OCI-LY3 (cell line): ENCODE data around the gene RIMOC1.

Experiments used
- H2AFZ ChIP-seq: fragments of 200-600, 300-600 bp; shearing (Covaris generic); 2 replicates; pipeline ENCODE4 v1.6.0; 2014; ENCODE audit warnings: antibody characterized with exemption, low read depth, low read length
- H3K27ac ChIP-seq: fragments of 200-600, 300-600 bp; sonication (generic); 2 replicates; pipeline ENCODE4 v1.5.1; 2014; ENCODE audit warnings: mild to moderate bottlenecking, low read length, moderate library complexity, mixed read lengths
- H3K27me3 ChIP-seq: fragments of 200-600, 300-600 bp; sonication (generic); 2 replicates; pipeline ENCODE4 v1.6.1; 2014; ENCODE audit warnings: low read depth, low read length, mixed read lengths
- H3K36me3 ChIP-seq: fragments of 200-600, 300-600 bp; sonication (generic); replicated peaks from 2 replicates; pipeline ENCODE3; 2014; ENCODE audit warnings: low read depth, low read length, mixed read lengths
- H3K4me1 ChIP-seq: fragments of 300-600, 200-600 bp; sonication (generic); 2 replicates; pipeline ENCODE4 v1.6.1; 2014; ENCODE audit warnings: low read length, mixed read lengths
- H3K4me2 ChIP-seq: fragments of 200-600, 300-600 bp; sonication (generic); 2 replicates; pipeline ENCODE4 v1.6.1; 2014; ENCODE audit warnings: low read length, mixed read lengths
- H3K4me3 ChIP-seq: fragments of 300-600, 200-600 bp; sonication (generic); 2 replicates; pipeline ENCODE4 v1.5.1; 2014; ENCODE audit warnings: antibody characterized with exemption, mild to moderate bottlenecking, low read length, moderate library complexity
- H3K79me2 ChIP-seq: fragments of 300-600, 200-600 bp; shearing (Covaris generic); 2 replicates; pipeline ENCODE4 v1.6.1; 2014; ENCODE audit warnings: mild to moderate bottlenecking, low read length, mixed read lengths
- H3K9ac ChIP-seq: fragments of 300-600, 200-600 bp; shearing (Covaris generic); 2 replicates; pipeline ENCODE4 v1.6.0; 2014; ENCODE audit warnings: mild to moderate bottlenecking, low read length, moderate library complexity
- H3K9me3 ChIP-seq: fragments of 200-600, 300-600 bp; shearing (Covaris generic); 2 replicates; pipeline ENCODE4 v1.6.1; 2014; ENCODE audit warnings: low read length, mixed read lengths; ENCODE audit not compliant: insufficient read depth
- H4K20me1 ChIP-seq: fragments of 200-600, 300-600 bp; sonication (generic); 2 replicates; pipeline ENCODE4 v1.6.1; 2016; ENCODE audit warnings: low read length, mixed read lengths; ENCODE audit not compliant: insufficient read depth
- CTCF ChIP-seq: fragments of 200-600, 300-600 bp; sonication (generic); IDR thresholded peaks from 2 replicates; pipeline ENCODE4 v1.5.1; 2014; ENCODE audit warnings: antibody characterized with exemption, low read length, low read depth
- EZH2phosphoT487 ChIP-seq: fragments of 200-600 bp; shearing (Covaris generic); IDR thresholded peaks from 2 replicates; pipeline ENCODE4 v1.6.1; 2018; ENCODE audit warnings: antibody characterized with exemption, mixed run types, low read depth

RIMOC1 gene

GRCh38 chr5:41891066-41891707 lies 13.0 kb upstream of the RIMOC1 start:
- no peak overlapping the region for H3K4me3 ChIP-seq
- H3K27ac ChIP-seq, result no peak overlapping the region
- H3K9me3 ChIP-seq, result no peaks in the 10 kb centered on the region
- H3K4me2 ChIP-seq, result no peak overlapping the region
- no peak overlapping the region for H2AFZ ChIP-seq
- no peaks in the 10 kb centered on the region for H3K79me2 ChIP-seq
- no peaks in the 10 kb centered on the region for H4K20me1 ChIP-seq
- no peak overlapping the region for H3K9ac ChIP-seq
- H3K27me3 ChIP-seq, result no peaks in the 10 kb centered on the region
- H3K36me3 ChIP-seq, result no peaks in the 10 kb centered on the region
- H3K4me1 ChIP-seq, result no peaks in the 10 kb centered on the region
- no peak for TF ChIP-seq EZH2phosphoT487

- Histone ChIP-seq H3K4me3 (no peak overlapping the region), H3K9ac (no peak overlapping the region), H3K4me1 (no peaks in the 10 kb centered on the region), H3K27ac (no peak overlapping the region), H3K4me2 (no peak overlapping the region), H4K20me1 (no peaks in the 10 kb centered on the region), H3K9me3 (no peaks in the 10 kb centered on the region), H2AFZ (no peak overlapping the region), H3K36me3 (no peaks in the 10 kb centered on the region), H3K79me2 (no peaks in the 10 kb centered on the region), H3K27me3 (no peaks in the 10 kb centered on the region)
- no peak for TF ChIP-seq EZH2phosphoT487
These were observed 12.1 kb upstream of the RIMOC1 start for GRCh38 chr5:41892031-41892430.

- H3K79me2 ChIP-seq, result no peaks in the 10 kb centered on the region
- H2AFZ ChIP-seq, result no peak overlapping the region
- no peaks in the 10 kb centered on the region for H3K9me3 ChIP-seq
- H3K9ac ChIP-seq, result no peak overlapping the region
- no peaks in the 10 kb centered on the region for H3K36me3 ChIP-seq
- no peaks in the 10 kb centered on the region for H3K4me1 ChIP-seq
- H3K4me2 ChIP-seq, result no peak overlapping the region
- H3K27me3 ChIP-seq, result no peaks in the 10 kb centered on the region
- TF ChIP-seq EZH2phosphoT487 (no peak), CTCF (no peak)
- H3K27ac ChIP-seq, result no peak overlapping the region
- no peak overlapping the region for H3K4me3 ChIP-seq
- no peaks in the 10 kb centered on the region for H4K20me1 ChIP-seq
These were observed 10.9 kb upstream of the RIMOC1 start for GRCh38 chr5:41893074-41893851.

GRCh38 chr5:41896230-41896629 lies 7.9 kb upstream of the RIMOC1 start:
- Histone ChIP-seq H3K79me2 (no peaks in the 10 kb centered on the region), H3K36me3 (no peaks in the 10 kb centered on the region), H4K20me1 (no peaks in the 10 kb centered on the region), H3K9me3 (no peaks in the 10 kb centered on the region), H3K4me1 (no peaks in the 10 kb centered on the region), H3K27me3 (no peaks in the 10 kb centered on the region), H3K4me3 (no peak overlapping the region), H3K9ac (no peak overlapping the region), H3K27ac (no peak overlapping the region), H2AFZ (no peak overlapping the region), H3K4me2 (no peak overlapping the region)
- TF ChIP-seq CTCF (no peak), EZH2phosphoT487 (no peak)

- TF ChIP-seq CTCF (no peak), EZH2phosphoT487 (no peak)
These were observed 707 bp upstream of the RIMOC1 start for GRCh38 chr5:41903382-41903891.

More at GRCh38 chr5:41903382-41903891, 707 bp upstream of the RIMOC1 start:
- H3K9me3 ChIP-seq, result no peaks in the 10 kb centered on the region
- H3K9ac ChIP-seq, result peak overlapping the region; percentile 55
- H3K36me3 ChIP-seq, result no peaks in the 10 kb centered on the region
- peaks cover 28% of the 10 kb centered on the region for H3K79me2 ChIP-seq
- H3K4me1 ChIP-seq, result peaks cover 11% of the 10 kb centered on the region
- H3K27me3 ChIP-seq, result no peaks in the 10 kb centered on the region
- no peak overlapping the region for H3K27ac ChIP-seq
- H3K4me2 ChIP-seq, result peak overlapping the region; percentile 90
- H4K20me1 ChIP-seq, result no peaks in the 10 kb centered on the region
- peak overlapping the region; percentile 30; the same call in 1 of the 2 replicates for H2AFZ ChIP-seq
- peak overlapping the region; percentile 86 for H3K4me3 ChIP-seq
